Chondrocyte (in vitro differentiated cells): ENCODE data around the gene MAB21L4. TPM values are rescaled to one million over a fixed set of nuclear protein-coding genes. Genes with fewer than 3 reads are reported as not detected.

ENCODE experiments used
- DNase-seq: peaks from one replicate; pipeline ENCODE4 v3.0.0; 2021; ENCODE audit warnings: mixed read lengths, low spot score
- H3K27ac Mint-ChIP-seq: one replicate; pipeline ENCODE4 v1.8.0; 2021; ENCODE audit warnings: mild to moderate bottlenecking, moderate library complexity, mixed read lengths; ENCODE audit not compliant: unreplicated experiment
- H3K27me3 Mint-ChIP-seq: 2 replicates; pipeline ENCODE4 v1.8.0; 2021; ENCODE audit warnings: low read depth, mixed read lengths
- H3K36me3 Mint-ChIP-seq: 2 replicates; pipeline ENCODE4 v1.8.0; 2021; ENCODE audit warnings: low read depth, mixed read lengths
- H3K4me1 Mint-ChIP-seq: 2 replicates; pipeline ENCODE4 v1.8.0; 2021; ENCODE audit warnings: low read depth, mild to moderate bottlenecking, mixed read lengths
- H3K4me3 Mint-ChIP-seq: one replicate; pipeline ENCODE4 v1.8.0; 2021; ENCODE audit warnings: mild to moderate bottlenecking, moderate library complexity, mixed read lengths; ENCODE audit not compliant: unreplicated experiment
- H3K9me3 Mint-ChIP-seq: 2 replicates; pipeline ENCODE4 v1.8.0; 2021; ENCODE audit warnings: low read depth, mixed read lengths
- total RNA-seq: library from RNA; stranded (reverse); gene quantifications from 3 replicates; pipeline ENCODE4 v1.2.1, GENCODE V29; 2021
- TF ChIP-seq, protein P1 (sequence below): fragments of 200-600 bp; sonication (generic); IDR thresholded peaks from 2 replicates; pipeline ENCODE4 v1.5.0; 2021; ENCODE audit warnings: antibody characterized with exemption, mild to moderate bottlenecking, moderate library complexity

MAB21L4 gene
- total RNA-seq, 1 donor from 2014 or later = not detected

DNA sequence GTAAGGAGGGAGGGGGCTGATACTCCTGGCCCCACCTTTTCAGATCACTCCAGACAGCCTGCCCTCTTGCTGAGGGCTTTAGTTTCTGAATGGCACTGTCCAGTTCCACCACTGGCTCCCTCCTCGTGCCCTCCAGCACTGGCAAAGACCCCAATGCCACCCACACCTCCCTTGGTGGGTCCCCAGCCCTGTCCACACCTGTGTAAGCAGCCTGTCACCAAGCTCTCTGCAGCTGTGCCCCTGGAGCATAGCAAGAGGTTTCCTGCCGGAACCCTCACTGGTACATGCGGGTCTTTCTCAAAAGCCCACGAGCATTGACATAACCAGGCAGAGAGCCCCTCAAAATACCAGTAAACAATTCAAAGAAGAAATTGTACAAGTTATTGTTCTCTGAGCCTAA lies 58.3 kb downstream of the MAB21L4 start:
- no peaks in the 10 kb centered on the region for H3K4me1 Mint-ChIP-seq
- peaks cover 27% of the 10 kb centered on the region for H3K27me3 Mint-ChIP-seq
- no peak for DNase-seq
- TF ChIP-seq, protein P1, sequence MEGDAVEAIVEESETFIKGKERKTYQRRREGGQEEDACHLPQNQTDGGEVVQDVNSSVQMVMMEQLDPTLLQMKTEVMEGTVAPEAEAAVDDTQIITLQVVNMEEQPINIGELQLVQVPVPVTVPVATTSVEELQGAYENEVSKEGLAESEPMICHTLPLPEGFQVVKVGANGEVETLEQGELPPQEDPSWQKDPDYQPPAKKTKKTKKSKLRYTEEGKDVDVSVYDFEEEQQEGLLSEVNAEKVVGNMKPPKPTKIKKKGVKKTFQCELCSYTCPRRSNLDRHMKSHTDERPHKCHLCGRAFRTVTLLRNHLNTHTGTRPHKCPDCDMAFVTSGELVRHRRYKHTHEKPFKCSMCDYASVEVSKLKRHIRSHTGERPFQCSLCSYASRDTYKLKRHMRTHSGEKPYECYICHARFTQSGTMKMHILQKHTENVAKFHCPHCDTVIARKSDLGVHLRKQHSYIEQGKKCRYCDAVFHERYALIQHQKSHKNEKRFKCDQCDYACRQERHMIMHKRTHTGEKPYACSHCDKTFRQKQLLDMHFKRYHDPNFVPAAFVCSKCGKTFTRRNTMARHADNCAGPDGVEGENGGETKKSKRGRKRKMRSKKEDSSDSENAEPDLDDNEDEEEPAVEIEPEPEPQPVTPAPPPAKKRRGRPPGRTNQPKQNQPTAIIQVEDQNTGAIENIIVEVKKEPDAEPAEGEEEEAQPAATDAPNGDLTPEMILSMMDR = no peak
- H3K27ac Mint-ChIP-seq = no peak overlapping the region
- no peaks in the 10 kb centered on the region for H3K9me3 Mint-ChIP-seq
- H3K4me3 Mint-ChIP-seq = no peak overlapping the region
- no peaks in the 10 kb centered on the region for H3K36me3 Mint-ChIP-seq

DNA sequence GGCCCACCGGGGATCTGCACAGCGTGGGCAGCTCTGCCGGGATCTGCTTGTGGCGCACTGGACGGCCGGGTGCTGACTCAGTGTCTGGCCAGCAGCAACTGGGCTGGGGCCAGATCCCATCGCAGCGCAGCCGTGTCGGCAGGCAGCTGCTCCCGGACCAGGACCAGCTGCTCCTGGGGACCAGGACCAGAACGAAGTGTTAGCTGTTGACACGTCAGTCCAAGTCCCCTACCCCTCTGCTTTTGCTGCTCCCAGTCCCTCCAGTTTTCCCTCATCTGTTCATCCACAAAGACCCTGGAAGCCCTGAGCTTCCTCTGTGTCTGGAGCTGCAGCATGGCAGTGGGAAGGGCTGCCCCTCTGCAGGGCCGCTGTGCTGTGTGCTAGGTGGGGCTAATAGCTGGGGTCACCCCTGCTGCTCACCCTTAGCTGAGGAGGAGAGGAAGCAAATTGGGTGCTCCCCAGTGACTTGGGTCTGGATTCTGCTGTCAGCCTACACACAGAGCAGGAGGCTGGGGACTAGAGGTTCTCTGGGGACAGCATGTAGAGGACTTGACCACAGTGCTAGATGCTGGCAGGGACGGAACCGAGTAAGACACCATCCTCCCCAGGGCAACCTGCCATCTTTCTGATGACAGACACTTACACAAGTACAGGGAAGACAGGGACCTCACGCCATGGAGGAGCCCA lies 59.0 kb downstream of the MAB21L4 start:
- TF ChIP-seq, protein P1 = no peak
- peaks cover under 1% of the 10 kb centered on the region for H3K4me1 Mint-ChIP-seq
- H3K36me3 Mint-ChIP-seq = no peaks in the 10 kb centered on the region
- DNase-seq = no peak
- no peak overlapping the region for H3K4me3 Mint-ChIP-seq
- no peak overlapping the region for H3K27ac Mint-ChIP-seq
- peaks cover 24% of the 10 kb centered on the region for H3K27me3 Mint-ChIP-seq
- no peaks in the 10 kb centered on the region for H3K9me3 Mint-ChIP-seq

Other genes with a start within 250 kb of the MAB21L4 start
- not detected in 3 replicates for gene AQP12B, start 213.3 kb downstream of the MAB21L4 start, total RNA-seq
- not detected in 3 replicates for gene AQP12A, start 204.3 kb downstream of the MAB21L4 start, total RNA-seq
- gene KIF1A, start 75.9 kb downstream of the MAB21L4 start, total RNA-seq = 15.2 to 63.5 TPM (median 60.0 TPM) in 3 replicates
- gene AGXT, start 27.3 kb downstream of the MAB21L4 start, total RNA-seq = not detected in 3 replicates
- gene CROCC2, start 10.2 kb upstream of the MAB21L4 start, total RNA-seq = not detected in 3 replicates
- gene SNED1, start 102.5 kb upstream of the MAB21L4 start, total RNA-seq = 1.6 to 2.9 TPM (median 1.9 TPM) in 3 replicates
- 21.5 to 34.1 TPM (median 22.6 TPM) in 3 replicates for gene MTERF4, start 206.1 kb upstream of the MAB21L4 start, total RNA-seq